Hepatic stellate cell (primary cell): Measurements from ENCODE around the gene OR56B1.

Source experiments
- DNase-seq: peaks from one replicate; pipeline ENCODE4 v3.0.0; 2011; ENCODE audit warnings: low spot score

Gene OR56B1

GRCh38 chr11:5727691-5728090 is 8.6 kb upstream of the OR56B1 start:
- no peak for DNase-seq

- no peak for DNase-seq
These were observed 843 bp downstream of the OR56B1 start for GRCh38 chr11:5737091-5737490.

GRCh38 chr11:5737670-5738392 is 1.6 kb downstream of the OR56B1 start:
- DNase-seq: no peak

- no peak for DNase-seq
These were observed 2.2 kb downstream of the OR56B1 start for GRCh38 chr11:5738431-5738830.

GRCh38 chr11:5746614-5747013 is 10.4 kb downstream of the OR56B1 start:
- no peak for DNase-seq

- DNase-seq: no peak
These were observed 13.6 kb downstream of the OR56B1 start for GRCh38 chr11:5749836-5750235.

- no peak for DNase-seq
These were observed 17.7 kb downstream of the OR56B1 start, which contains the start of gene OR52N4 for GRCh38 chr11:5753943-5754342. Gene OR52N4 (plus strand): TSS chr11:5754243. CDS start chr11:5754741, 498 bp downstream.

- no peak for DNase-seq
These were observed 30.8 kb downstream of the OR56B1 start for GRCh38 chr11:5767056-5767455.

- no peak for DNase-seq
These were observed 47.0 kb downstream of the OR56B1 start, which contains the start of gene OR52N5 for GRCh38 chr11:5783255-5783654. Gene OR52N5 (minus strand): TSS chr11:5783355. CDS start chr11:5778634, 4,721 bp downstream.
